ENCODE results near the gene MFNG. TPM values are rescaled to one million over a fixed set of nuclear protein-coding genes. Genes with fewer than 3 reads are reported as not detected.

Gene MFNG
- polyA plus RNA-seq, 1 donor from 2014 or later: 0.17 TPM

DNA sequence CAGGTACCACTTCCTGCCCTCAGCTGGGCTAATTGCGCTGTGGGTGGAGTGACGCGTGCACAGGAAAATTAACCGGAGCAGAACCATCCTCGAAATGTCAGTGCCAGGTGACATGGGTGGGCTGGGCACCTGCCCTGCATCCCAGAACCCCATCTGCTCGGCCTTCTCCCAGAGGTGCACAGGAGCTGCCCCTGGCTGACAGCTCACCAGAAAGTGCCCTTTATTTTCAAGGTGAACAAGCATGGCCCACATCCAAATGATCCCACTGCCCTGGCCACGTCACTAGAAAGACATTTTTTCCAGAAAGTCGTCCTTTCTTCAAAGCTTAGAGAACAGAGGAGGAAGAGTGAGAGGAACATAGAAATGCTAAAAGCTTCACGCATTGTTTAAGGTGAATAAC lies 54.8 kb downstream of the MFNG start:
- Histone ChIP-seq H3K9me2 (ENCODE audit: insufficient read depth, low read length) (no peaks in the 10 kb centered on the region), H4K20me1 (ENCODE audit: insufficient read depth) (no peaks in the 10 kb centered on the region), H3K9ac (ENCODE audit: low read length) (no peak overlapping the region), H3K4me3 (ENCODE audit: low read length) (no peak overlapping the region), H3K9me3 (ENCODE audit: low read length) (no peaks in the 10 kb centered on the region), H3K79me2 (replicated peaks; ENCODE audit: insufficient read depth, low read length) (no peaks in the 10 kb centered on the region), H2AFZ (ENCODE audit: low read depth, low read length) (no peak overlapping the region), H3K27me3 (ENCODE audit: insufficient read depth, low read depth, low read length) (peaks cover 29% of the 10 kb centered on the region), H3F3A (ENCODE audit: insufficient read depth, low read length, poor library complexity, severe bottlenecking) (no peaks in the 10 kb centered on the region), H3K36me3 (ENCODE audit: insufficient read depth, low read length) (no peaks in the 10 kb centered on the region), H3K27ac (ENCODE audit: low read length) (no peak overlapping the region), H3K4me2 (ENCODE audit: low read length) (no peak overlapping the region)
- TF ChIP-seq TAF1 (IDR thresholded peaks at IDR 0.05; ENCODE audit: low read depth): no peak
- no peak for TF ChIP-seq EZH2 (IDR thresholded peaks at IDR 0.05; ENCODE audit: borderline replicate concordance, insufficient read depth, low read length, poor library complexity, severe bottlenecking)
- TF ChIP-seq RAD21 (conservative IDR thresholded peaks at IDR 0.05): no peak
- TF ChIP-seq POLR2AphosphoS5 (IDR thresholded peaks at IDR 0.05): no peak
- TF ChIP-seq, protein P1, sequence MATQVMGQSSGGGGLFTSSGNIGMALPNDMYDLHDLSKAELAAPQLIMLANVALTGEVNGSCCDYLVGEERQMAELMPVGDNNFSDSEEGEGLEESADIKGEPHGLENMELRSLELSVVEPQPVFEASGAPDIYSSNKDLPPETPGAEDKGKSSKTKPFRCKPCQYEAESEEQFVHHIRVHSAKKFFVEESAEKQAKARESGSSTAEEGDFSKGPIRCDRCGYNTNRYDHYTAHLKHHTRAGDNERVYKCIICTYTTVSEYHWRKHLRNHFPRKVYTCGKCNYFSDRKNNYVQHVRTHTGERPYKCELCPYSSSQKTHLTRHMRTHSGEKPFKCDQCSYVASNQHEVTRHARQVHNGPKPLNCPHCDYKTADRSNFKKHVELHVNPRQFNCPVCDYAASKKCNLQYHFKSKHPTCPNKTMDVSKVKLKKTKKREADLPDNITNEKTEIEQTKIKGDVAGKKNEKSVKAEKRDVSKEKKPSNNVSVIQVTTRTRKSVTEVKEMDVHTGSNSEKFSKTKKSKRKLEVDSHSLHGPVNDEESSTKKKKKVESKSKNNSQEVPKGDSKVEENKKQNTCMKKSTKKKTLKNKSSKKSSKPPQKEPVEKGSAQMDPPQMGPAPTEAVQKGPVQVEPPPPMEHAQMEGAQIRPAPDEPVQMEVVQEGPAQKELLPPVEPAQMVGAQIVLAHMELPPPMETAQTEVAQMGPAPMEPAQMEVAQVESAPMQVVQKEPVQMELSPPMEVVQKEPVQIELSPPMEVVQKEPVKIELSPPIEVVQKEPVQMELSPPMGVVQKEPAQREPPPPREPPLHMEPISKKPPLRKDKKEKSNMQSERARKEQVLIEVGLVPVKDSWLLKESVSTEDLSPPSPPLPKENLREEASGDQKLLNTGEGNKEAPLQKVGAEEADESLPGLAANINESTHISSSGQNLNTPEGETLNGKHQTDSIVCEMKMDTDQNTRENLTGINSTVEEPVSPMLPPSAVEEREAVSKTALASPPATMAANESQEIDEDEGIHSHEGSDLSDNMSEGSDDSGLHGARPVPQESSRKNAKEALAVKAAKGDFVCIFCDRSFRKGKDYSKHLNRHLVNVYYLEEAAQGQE (IDR thresholded peaks at IDR 0.05; ENCODE audit: borderline replicate concordance): no peak
- no peak for TF ChIP-seq MXI1 (conservative IDR thresholded peaks at IDR 0.05; ENCODE audit: poor library complexity, severe bottlenecking)
- no peak for TF ChIP-seq SMC3 (conservative IDR thresholded peaks at IDR 0.05; ENCODE audit: poor library complexity)
- TF ChIP-seq, protein P2, sequence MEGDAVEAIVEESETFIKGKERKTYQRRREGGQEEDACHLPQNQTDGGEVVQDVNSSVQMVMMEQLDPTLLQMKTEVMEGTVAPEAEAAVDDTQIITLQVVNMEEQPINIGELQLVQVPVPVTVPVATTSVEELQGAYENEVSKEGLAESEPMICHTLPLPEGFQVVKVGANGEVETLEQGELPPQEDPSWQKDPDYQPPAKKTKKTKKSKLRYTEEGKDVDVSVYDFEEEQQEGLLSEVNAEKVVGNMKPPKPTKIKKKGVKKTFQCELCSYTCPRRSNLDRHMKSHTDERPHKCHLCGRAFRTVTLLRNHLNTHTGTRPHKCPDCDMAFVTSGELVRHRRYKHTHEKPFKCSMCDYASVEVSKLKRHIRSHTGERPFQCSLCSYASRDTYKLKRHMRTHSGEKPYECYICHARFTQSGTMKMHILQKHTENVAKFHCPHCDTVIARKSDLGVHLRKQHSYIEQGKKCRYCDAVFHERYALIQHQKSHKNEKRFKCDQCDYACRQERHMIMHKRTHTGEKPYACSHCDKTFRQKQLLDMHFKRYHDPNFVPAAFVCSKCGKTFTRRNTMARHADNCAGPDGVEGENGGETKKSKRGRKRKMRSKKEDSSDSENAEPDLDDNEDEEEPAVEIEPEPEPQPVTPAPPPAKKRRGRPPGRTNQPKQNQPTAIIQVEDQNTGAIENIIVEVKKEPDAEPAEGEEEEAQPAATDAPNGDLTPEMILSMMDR (IDR thresholded peaks at IDR 0.05; ENCODE audit: poor library complexity, severe bottlenecking): no peak
- no peak for TF ChIP-seq EP300 (conservative IDR thresholded peaks at IDR 0.05; ENCODE audit: poor library complexity, severe bottlenecking)

DNA sequence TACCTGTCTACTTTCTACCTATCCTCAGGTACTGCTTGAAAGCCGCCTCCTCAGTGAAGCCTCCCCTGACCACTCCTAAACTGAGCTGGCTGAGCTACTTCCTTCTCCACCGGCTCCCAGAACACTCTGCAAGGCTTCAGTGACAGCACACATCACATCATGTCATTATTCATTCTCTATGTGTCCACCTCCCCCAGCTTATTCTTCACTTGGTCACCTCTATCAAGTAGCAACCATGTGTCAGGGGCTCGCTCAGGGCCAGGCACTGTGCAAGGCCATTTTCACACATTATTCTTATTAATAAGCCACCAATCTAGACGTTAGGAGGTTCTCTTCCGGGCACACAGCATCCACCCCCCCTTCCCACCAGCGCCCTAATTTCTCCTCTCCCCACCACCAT lies 55.2 kb downstream of the MFNG start:
- H4K20me1 ChIP-seq (ENCODE audit: insufficient read depth): no peaks in the 10 kb centered on the region
- no peaks in the 10 kb centered on the region for H3K9me3 ChIP-seq (ENCODE audit: low read length)
- no peak overlapping the region for H2AFZ ChIP-seq (ENCODE audit: low read depth, low read length)
- no peak overlapping the region for H3K4me2 ChIP-seq (ENCODE audit: low read length)
- no peaks in the 10 kb centered on the region for H3K79me2 ChIP-seq (replicated peaks; ENCODE audit: insufficient read depth, low read length)
- H3K9me2 ChIP-seq (ENCODE audit: insufficient read depth, low read length): no peaks in the 10 kb centered on the region
- H3F3A ChIP-seq (ENCODE audit: insufficient read depth, low read length, poor library complexity, severe bottlenecking): no peaks in the 10 kb centered on the region
- H3K36me3 ChIP-seq (ENCODE audit: insufficient read depth, low read length): no peaks in the 10 kb centered on the region
- no peak overlapping the region for H3K27ac ChIP-seq (ENCODE audit: low read length)
- peaks cover 34% of the 10 kb centered on the region for H3K27me3 ChIP-seq (ENCODE audit: insufficient read depth, low read depth, low read length)
- H3K9ac ChIP-seq (ENCODE audit: low read length): no peak overlapping the region
- H3K4me3 ChIP-seq (ENCODE audit: low read length): no peak overlapping the region
- no peak for TF ChIP-seq EZH2 (IDR thresholded peaks at IDR 0.05; ENCODE audit: borderline replicate concordance, insufficient read depth, low read length, poor library complexity, severe bottlenecking)
- TF ChIP-seq, protein P2 (IDR thresholded peaks at IDR 0.05; ENCODE audit: poor library complexity, severe bottlenecking): no peak
- TF ChIP-seq, protein P1 (IDR thresholded peaks at IDR 0.05; ENCODE audit: borderline replicate concordance): no peak
- TF ChIP-seq EP300 (conservative IDR thresholded peaks at IDR 0.05; ENCODE audit: poor library complexity, severe bottlenecking): no peak
- no peak for TF ChIP-seq RAD21 (conservative IDR thresholded peaks at IDR 0.05)
- no peak for TF ChIP-seq MXI1 (conservative IDR thresholded peaks at IDR 0.05; ENCODE audit: poor library complexity, severe bottlenecking)
- TF ChIP-seq TAF1 (IDR thresholded peaks at IDR 0.05; ENCODE audit: low read depth): no peak
- TF ChIP-seq SMC3 (conservative IDR thresholded peaks at IDR 0.05; ENCODE audit: poor library complexity): no peak
- no peak for TF ChIP-seq POLR2AphosphoS5 (IDR thresholded peaks at IDR 0.05)

All from neural cell (in vitro differentiated cells).